ENCODE results near the gene NMRAL1. TPM values are rescaled to one million over a fixed set of nuclear protein-coding genes. Genes with fewer than 3 reads are reported as not detected.
A peak's percentile ranks its signal among the peaks of the same experiment; 100 is the strongest.

Gene NMRAL1
- total RNA-seq, 1 experiment from 2014 or later: 2.2 TPM

- Histone ChIP-seq H3K4me3 (no peak overlapping the region), H3K27me3 (no peaks in the 10 kb centered on the region), H3K9me3 (replicated peaks) (no peaks in the 10 kb centered on the region), H3K4me1 (no peaks in the 10 kb centered on the region), H3K36me3 (peaks cover 6% of the 10 kb centered on the region), H3K27ac (no peak overlapping the region)
- peak in 1 of 2 experiments; percentile 26 for DNase-seq
These were observed 13.0 kb downstream of the NMRAL1 start for GRCh38 chr16:4461250-4462085.

GRCh38 chr16:4460936-4461249, 13.5 kb downstream of the NMRAL1 start:
- H3K27me3 ChIP-seq: no peaks in the 10 kb centered on the region
- no peak overlapping the region for H3K4me3 ChIP-seq
- no peaks in the 10 kb centered on the region for H3K9me3 ChIP-seq (replicated peaks)
- no peak for DNase-seq
- H3K27ac ChIP-seq: no peak overlapping the region
- H3K36me3 ChIP-seq: peaks cover 6% of the 10 kb centered on the region
- peaks cover 3% of the 10 kb centered on the region; the same call in 1 of the 2 replicates for H3K4me1 ChIP-seq

- no peaks in the 10 kb centered on the region for H3K9me3 ChIP-seq (replicated peaks)
- peak; percentile 53 to 59 for DNase-seq
- no peak overlapping the region for H3K27ac ChIP-seq
- peaks cover 39% of the 10 kb centered on the region for H3K4me1 ChIP-seq
- H3K27me3 ChIP-seq: no peaks in the 10 kb centered on the region
- no peak overlapping the region for H3K4me3 ChIP-seq
- H3K36me3 ChIP-seq: peaks cover 23% of the 10 kb centered on the region
These were observed 18.5 kb downstream of the NMRAL1 start for GRCh38 chr16:4455951-4456350.

GRCh38 chr16:4455081-4455480, 19.3 kb downstream of the NMRAL1 start:
- DNase-seq: no peak
- Histone ChIP-seq H3K9me3 (replicated peaks) (no peaks in the 10 kb centered on the region), H3K4me1 (peaks cover 47% of the 10 kb centered on the region), H3K27ac (no peak overlapping the region), H3K27me3 (no peaks in the 10 kb centered on the region), H3K4me3 (no peak overlapping the region), H3K36me3 (peaks cover 24% of the 10 kb centered on the region)

GRCh38 chr16:4454623-4455022, 19.8 kb downstream of the NMRAL1 start:
- Histone ChIP-seq H3K36me3 (peaks cover 24% of the 10 kb centered on the region), H3K27me3 (no peaks in the 10 kb centered on the region), H3K4me3 (no peak overlapping the region), H3K9me3 (replicated peaks) (no peaks in the 10 kb centered on the region), H3K4me1 (peaks cover 51% of the 10 kb centered on the region), H3K27ac (no peak overlapping the region)
- DNase-seq: peak; percentile 45 to 53

GRCh38 chr16:4452674-4453073, 21.8 kb downstream of the NMRAL1 start:
- H3K27me3 ChIP-seq: no peaks in the 10 kb centered on the region
- H3K9me3 ChIP-seq (replicated peaks): no peaks in the 10 kb centered on the region
- H3K27ac ChIP-seq: no peak overlapping the region
- no peak for DNase-seq
- H3K4me1 ChIP-seq: peaks cover 51% of the 10 kb centered on the region
- no peak overlapping the region for H3K4me3 ChIP-seq
- H3K36me3 ChIP-seq: peaks cover 31% of the 10 kb centered on the region

- Histone ChIP-seq H3K4me1 (peaks cover 49% of the 10 kb centered on the region), H3K36me3 (peaks cover 45% of the 10 kb centered on the region), H3K27ac (peak overlapping the region; percentile 67), H3K27me3 (no peaks in the 10 kb centered on the region), H3K4me3 (no peak overlapping the region), H3K9me3 (replicated peaks) (no peaks in the 10 kb centered on the region)
- DNase-seq: peak; percentile 93 to 95
These were observed 23.4 kb downstream of the NMRAL1 start for GRCh38 chr16:4450931-4451519.

GRCh38 chr16:4450430-4450829, 24.0 kb downstream of the NMRAL1 start:
- Histone ChIP-seq H3K4me3 (no peak overlapping the region), H3K36me3 (peaks cover 51% of the 10 kb centered on the region), H3K27ac (peak overlapping the region; percentile 67), H3K9me3 (replicated peaks) (no peaks in the 10 kb centered on the region), H3K4me1 (peaks cover 43% of the 10 kb centered on the region), H3K27me3 (no peaks in the 10 kb centered on the region)
- DNase-seq: no peak

GRCh38 chr16:4443986-4444385, 30.4 kb downstream of the NMRAL1 start:
- no peaks in the 10 kb centered on the region for H3K27me3 ChIP-seq
- no peak for DNase-seq
- no peaks in the 10 kb centered on the region for H3K4me1 ChIP-seq
- H3K4me3 ChIP-seq: no peak overlapping the region
- no peak overlapping the region for H3K27ac ChIP-seq
- no peaks in the 10 kb centered on the region for H3K9me3 ChIP-seq (replicated peaks)
- peaks cover 60% of the 10 kb centered on the region for H3K36me3 ChIP-seq

- Histone ChIP-seq H3K9me3 (replicated peaks) (no peaks in the 10 kb centered on the region), H3K4me3 (no peak overlapping the region), H3K27me3 (no peaks in the 10 kb centered on the region), H3K27ac (no peak overlapping the region), H3K4me1 (no peaks in the 10 kb centered on the region), H3K36me3 (peaks cover 52% of the 10 kb centered on the region)
- no peak for DNase-seq
These were observed 31.2 kb downstream of the NMRAL1 start for GRCh38 chr16:4443271-4443670.

GRCh38 chr16:4442371-4442770, 32.1 kb downstream of the NMRAL1 start:
- DNase-seq: no peak
- Histone ChIP-seq H3K4me3 (no peak overlapping the region), H3K9me3 (replicated peaks) (no peaks in the 10 kb centered on the region), H3K36me3 (peaks cover 51% of the 10 kb centered on the region), H3K27me3 (no peaks in the 10 kb centered on the region), H3K27ac (no peak overlapping the region), H3K4me1 (no peaks in the 10 kb centered on the region)

GRCh38 chr16:4437366-4437765, 37.1 kb downstream of the NMRAL1 start:
- H3K27me3 ChIP-seq: no peaks in the 10 kb centered on the region
- no peaks in the 10 kb centered on the region for H3K9me3 ChIP-seq (replicated peaks)
- no peak for DNase-seq
- H3K36me3 ChIP-seq: peaks cover 35% of the 10 kb centered on the region
- H3K4me3 ChIP-seq: no peak overlapping the region
- no peaks in the 10 kb centered on the region for H3K4me1 ChIP-seq
- no peak overlapping the region for H3K27ac ChIP-seq

- Histone ChIP-seq H3K9me3 (replicated peaks) (no peaks in the 10 kb centered on the region), H3K4me1 (no peaks in the 10 kb centered on the region), H3K4me3 (no peak overlapping the region), H3K27ac (no peak overlapping the region), H3K27me3 (no peaks in the 10 kb centered on the region), H3K36me3 (peaks cover 22% of the 10 kb centered on the region)
- DNase-seq: no peak
These were observed 38.9 kb downstream of the NMRAL1 start for GRCh38 chr16:4435337-4436067.

- Histone ChIP-seq H3K27ac (no peak overlapping the region), H3K27me3 (no peaks in the 10 kb centered on the region), H3K36me3 (peaks cover 20% of the 10 kb centered on the region), H3K4me3 (no peak overlapping the region), H3K4me1 (no peaks in the 10 kb centered on the region), H3K9me3 (replicated peaks) (no peaks in the 10 kb centered on the region)
- no peak for DNase-seq
These were observed 40.3 kb downstream of the NMRAL1 start for GRCh38 chr16:4433914-4434787.
